Right atrium auricular region (tissue), 2 donors: ENCODE results near the gene BANF1. TPM values are rescaled to one million over a fixed set of nuclear protein-coding genes. Genes with fewer than 3 reads are reported as not detected.

Experiments used
- DNase-seq: peaks from one replicate; pipeline ENCODE4 v3.0.0-alpha.2; 2019; ENCODE audit warnings: low spot score
- H3K27ac ChIP-seq, 2 donors: fragments of 200-600 bp; sonication (generic); 1 replicate in 1 of 2; 2 replicates in 1 of 2; pipeline ENCODE4 v1.5.1; 2016 to 2019
- H3K27me3 ChIP-seq, 2 donors: fragments of 200-600 bp; sonication (generic); one replicate each; pipeline versions ENCODE4 v1.5.1 to v1.6.0; 2017 to 2019
- H3K36me3 ChIP-seq: fragments of 200-600 bp; sonication (generic); one replicate; pipeline ENCODE4 v1.5.1; 2016
- H3K4me1 ChIP-seq, 2 donors: fragments of 200-600 bp; sonication (generic); one replicate each; pipeline versions ENCODE4 v1.5.1 to v1.6.0; 2017 to 2019
- H3K4me3 ChIP-seq, 2 donors: fragments of 200-600 bp; sonication (generic); 1 replicate in 1 of 2; 2 replicates in 1 of 2; pipeline ENCODE4 v1.5.1; 2017 to 2019; ENCODE audit warnings: mild to moderate bottlenecking in 1 of 2, moderate library complexity in 1 of 2
- H3K9me3 ChIP-seq, 2 donors: fragments of 200-600 bp; sonication (generic); one replicate each; pipeline ENCODE4 v1.5.1; 2019
- CTCF ChIP-seq, 2 donors: fragments of 200-600 bp; sonication (generic); IDR thresholded peaks; one replicate each; pipeline ENCODE4 v1.5.1; 2019; ENCODE audit warnings: antibody characterized with exemption in 2 of 2
- total RNA-seq, 2 donors: library from RNA; depleted of rRNA; stranded (reverse); fragments of >200 nt; gene quantifications; one replicate each; pipeline ENCODE4 v1.1.0, GENCODE V29; 2016

The BANF1 gene
- total RNA-seq, 2 donors from 2014 or later = 66.6 to 85.5 TPM

- TF ChIP-seq CTCF (IDR thresholded peaks at IDR 0.05) = no peak
- Histone ChIP-seq H3K4me3 (peak overlapping the region in 1 of 2 donors; percentile 33), H3K4me1 (peaks cover 0 to 31% of the 10 kb centered on the region in 2 donors), H3K36me3 (no peaks in the 10 kb centered on the region), H3K27ac (no peak overlapping the region), H3K9me3 (no peaks in the 10 kb centered on the region), H3K27me3 (peaks cover 0 to 4% of the 10 kb centered on the region in 2 donors)
- no peak for DNase-seq
Measured at GRCh38 chr11:66011239-66011784, 9.0 kb downstream of the BANF1 start.

DNA sequence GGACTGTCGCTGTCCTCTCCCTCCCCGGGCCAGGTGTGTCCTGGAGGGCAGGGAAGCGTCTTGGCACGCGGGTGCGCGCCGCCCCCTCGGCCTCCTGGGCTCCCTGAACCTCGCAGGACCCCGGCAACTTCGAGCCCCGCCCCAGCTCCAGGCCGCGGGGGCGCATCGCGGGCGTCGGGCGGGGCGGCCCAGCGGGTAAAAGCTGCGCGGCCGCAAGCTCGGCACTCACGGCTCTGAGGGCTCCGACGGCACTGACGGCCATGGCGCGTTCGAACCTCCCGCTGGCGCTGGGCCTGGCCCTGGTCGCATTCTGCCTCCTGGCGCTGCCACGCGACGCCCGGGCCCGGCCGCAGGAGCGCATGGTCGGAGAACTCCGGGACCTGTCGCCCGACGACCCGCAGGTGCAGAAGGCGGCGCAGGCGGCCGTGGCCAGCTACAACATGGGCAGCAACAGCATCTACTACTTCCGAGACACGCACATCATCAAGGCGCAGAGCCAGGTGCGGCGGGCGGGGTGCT is 9.5 kb downstream of the BANF1 start, which contains the start of gene CST6:
Gene CST6, plus strand, starts transcription at position 224 of the 519 bp plus-strand sequence. Its CDS starts 37 bp downstream, at position 261.
- Histone ChIP-seq H3K4me3 (peak within 1 kb of the TSS; percentile 1 to 33), H3K36me3 (no peaks in the 10 kb centered on the region), H3K27ac (no peak within 1 kb of the TSS), H3K4me1 (peaks cover 0 to 34% of the 10 kb centered on the region in 2 donors), H3K27me3 (peaks cover 0 to 4% of the 10 kb centered on the region in 2 donors), H3K9me3 (no peaks in the 10 kb centered on the region)
- no peak for DNase-seq
- no peak for TF ChIP-seq CTCF (IDR thresholded peaks at IDR 0.05)

DNA sequence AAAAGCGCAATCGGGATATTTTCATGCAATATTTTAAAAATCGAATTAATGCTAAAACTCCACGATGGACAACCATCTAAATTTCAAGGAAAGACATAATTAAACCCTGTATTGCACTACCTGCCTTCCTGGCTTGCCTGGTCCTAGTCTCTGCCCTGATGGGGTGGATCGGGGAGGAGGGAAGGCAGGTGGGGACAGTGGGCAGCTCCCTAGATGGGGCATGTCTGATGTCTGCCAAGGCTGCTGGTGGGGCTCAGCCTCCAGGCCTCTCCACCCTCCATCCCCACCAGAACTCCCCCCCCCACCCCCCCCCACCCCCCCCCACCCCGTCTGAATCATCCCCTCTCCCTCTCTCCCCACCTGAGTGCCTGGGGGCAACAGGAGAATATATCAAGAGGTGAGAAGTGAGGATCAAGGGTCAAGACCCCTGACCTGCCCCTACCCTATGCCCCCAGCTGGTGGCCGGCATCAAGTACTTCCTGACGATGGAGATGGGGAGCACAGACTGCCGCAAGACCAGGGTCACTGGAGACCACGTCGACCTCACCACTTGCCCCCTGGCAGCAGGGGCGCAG is 10.2 kb downstream of the BANF1 start:
- H3K4me1 ChIP-seq = peaks cover 0 to 34% of the 10 kb centered on the region in 2 donors
- H3K36me3 ChIP-seq = no peaks in the 10 kb centered on the region
- no peak overlapping the region for H3K27ac ChIP-seq
- DNase-seq = no peak
- H3K27me3 ChIP-seq = peaks cover 0 to 4% of the 10 kb centered on the region in 2 donors
- no peaks in the 10 kb centered on the region for H3K9me3 ChIP-seq
- no peak for TF ChIP-seq CTCF (IDR thresholded peaks at IDR 0.05)
- no peak overlapping the region for H3K4me3 ChIP-seq

DNA sequence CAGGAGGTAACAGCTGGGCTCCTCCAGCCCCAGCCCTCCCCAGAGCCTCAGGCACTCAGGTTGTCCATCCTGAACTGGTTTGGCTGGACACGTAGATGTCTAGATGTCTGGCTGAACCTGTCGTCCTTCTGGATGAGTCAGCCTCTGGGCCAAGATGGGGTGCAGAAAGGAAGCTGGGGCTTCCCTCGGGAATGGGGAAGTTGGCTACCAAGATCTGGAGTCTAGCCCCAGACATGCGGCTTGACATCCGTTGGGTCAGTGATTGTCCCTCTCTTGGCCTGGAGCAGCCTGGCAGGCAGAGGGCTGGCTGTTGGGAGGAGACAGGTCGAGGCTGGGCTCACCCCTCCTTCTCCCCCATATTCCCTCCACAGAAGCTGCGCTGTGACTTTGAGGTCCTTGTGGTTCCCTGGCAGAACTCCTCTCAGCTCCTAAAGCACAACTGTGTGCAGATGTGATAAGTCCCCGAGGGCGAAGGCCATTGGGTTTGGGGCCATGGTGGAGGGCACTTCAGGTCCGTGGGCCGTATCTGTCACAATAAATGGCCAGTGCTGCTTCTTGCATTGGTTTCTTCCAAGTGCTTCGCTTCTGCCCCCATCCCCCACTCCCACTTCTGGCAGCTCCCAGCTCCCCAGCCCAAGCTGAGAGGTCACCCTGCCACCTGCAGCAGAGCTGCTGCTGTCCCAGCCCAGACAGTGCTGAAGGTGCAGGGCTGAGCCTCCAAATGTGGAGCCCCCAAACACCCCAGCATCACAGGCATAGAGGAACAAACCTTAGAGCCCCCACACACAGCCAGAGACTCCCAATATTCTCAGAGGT is 10.9 kb downstream of the BANF1 start:
- peaks cover 0 to 4% of the 10 kb centered on the region in 2 donors for H3K27me3 ChIP-seq
- DNase-seq = no peak
- no peaks in the 10 kb centered on the region for H3K9me3 ChIP-seq
- H3K36me3 ChIP-seq = no peaks in the 10 kb centered on the region
- TF ChIP-seq CTCF (IDR thresholded peaks at IDR 0.05) = no peak
- no peak overlapping the region for H3K27ac ChIP-seq
- H3K4me3 ChIP-seq = no peak overlapping the region
- peaks cover 0 to 34% of the 10 kb centered on the region in 2 donors for H3K4me1 ChIP-seq

GRCh38 chr11:66013762-66014100 is 11.4 kb downstream of the BANF1 start:
- no peak for DNase-seq
- Histone ChIP-seq H3K27ac (no peak overlapping the region), H3K4me1 (peaks cover 0 to 34% of the 10 kb centered on the region in 2 donors), H3K27me3 (peaks cover 0 to 4% of the 10 kb centered on the region in 2 donors), H3K9me3 (no peaks in the 10 kb centered on the region), H3K36me3 (no peaks in the 10 kb centered on the region), H3K4me3 (no peak overlapping the region)
- no peak for TF ChIP-seq CTCF (IDR thresholded peaks at IDR 0.05)
